Neural progenitor cell (in vitro differentiated cells): Measurements from ENCODE around the gene NRROS. TPM values are rescaled to one million over a fixed set of nuclear protein-coding genes. Genes with fewer than 3 reads are reported as not detected.
A peak's percentile ranks its signal among the peaks of the same experiment; 100 is the strongest.

Experiments
- DNase-seq: peaks from one replicate; pipeline ENCODE4 v3.0.0-alpha.2; 2016; ENCODE audit warnings: low spot score
- H2AFZ ChIP-seq: fragments of 200-600 bp; sonication (generic); replicated peaks from 2 replicates; pipeline ENCODE4 v1.6.1; 2016; ENCODE audit warnings: antibody characterized with exemption
- H3F3A ChIP-seq: fragments of 200-600 bp; sonication (generic); 2 replicates; pipeline ENCODE4 v1.6.1; 2016; ENCODE audit warnings: antibody characterized with exemption, low read depth
- H3K27ac ChIP-seq: fragments of 200-600 bp; sonication (generic); 2 replicates; pipeline ENCODE4 v1.5.1; 2016; ENCODE audit warnings: mild to moderate bottlenecking
- H3K27me3 ChIP-seq: fragments of 200-600 bp; sonication (generic); 2 replicates; pipeline ENCODE4 v1.6.1; 2016; ENCODE audit warnings: mild to moderate bottlenecking, moderate library complexity
- H3K36me3 ChIP-seq: fragments of 200-600 bp; sonication (generic); 2 replicates; pipeline ENCODE4 v1.5.1; 2016
- H3K4me1 ChIP-seq: fragments of 200-600 bp; sonication (generic); 2 replicates; pipeline ENCODE4 v1.6.1; 2016; ENCODE audit warnings: mixed run types
- H3K4me2 ChIP-seq: fragments of 200-600 bp; sonication (generic); 2 replicates; pipeline ENCODE4 v1.6.1; 2016
- H3K4me3 ChIP-seq: fragments of 200-600 bp; sonication (generic); 2 replicates; pipeline ENCODE4 v1.5.1; 2016
- H3K79me2 ChIP-seq: fragments of 200-600 bp; sonication (generic); 2 replicates; pipeline ENCODE4 v1.6.1; 2016; ENCODE audit warnings: low read depth
- H3K9ac ChIP-seq: fragments of 200-600 bp; sonication (generic); 2 replicates; pipeline ENCODE4 v1.6.1; 2016
- H3K9me3 ChIP-seq: fragments of 200-600 bp; sonication (generic); 2 replicates; pipeline ENCODE4 v1.5.1; 2016; ENCODE audit warnings: low read depth
- H4K20me1 ChIP-seq: fragments of 200-600 bp; sonication (generic); 2 replicates; pipeline ENCODE4 v1.6.1; 2016; ENCODE audit warnings: low read depth
- H3K27ac Mint-ChIP-seq: 3 replicates; pipeline ENCODE4 v1.8.0; 2021; ENCODE audit warnings: mixed read lengths
- H3K27me3 Mint-ChIP-seq: 2 replicates; pipeline ENCODE4 v1.8.0; 2022; ENCODE audit warnings: low read depth, mild to moderate bottlenecking, inconsistent platforms, moderate library complexity, mixed read lengths; ENCODE audit not compliant: insufficient read depth
- H3K36me3 Mint-ChIP-seq: 3 replicates; pipeline ENCODE4 v1.8.0; 2021; ENCODE audit warnings: mixed read lengths
- H3K4me1 Mint-ChIP-seq: 3 replicates; pipeline ENCODE4 v1.8.0; 2021; ENCODE audit warnings: mixed read lengths
- H3K4me3 Mint-ChIP-seq: 3 replicates; pipeline ENCODE4 v1.8.0; 2021; ENCODE audit warnings: mild to moderate bottlenecking, moderate library complexity, mixed read lengths
- H3K9me3 Mint-ChIP-seq: 3 replicates; pipeline ENCODE4 v1.8.0; 2020; ENCODE audit warnings: mixed read lengths
- CTCF ChIP-seq: fragments of 200-600 bp; sonication (generic); IDR thresholded peaks from 2 replicates; pipeline ENCODE4 v1.5.1; 2017; ENCODE audit warnings: antibody characterized with exemption, mild to moderate bottlenecking
- EZH2 ChIP-seq: fragments of 200-600 bp; sonication (generic); IDR thresholded peaks from 2 replicates; pipeline ENCODE4 v1.6.1; 2017; ENCODE audit warnings: antibody characterized with exemption, mild to moderate bottlenecking, moderate library complexity
- EZH2phosphoT487 ChIP-seq: fragments of 200-600 bp; sonication (generic); IDR thresholded peaks from 2 replicates; pipeline ENCODE4 v1.6.1; 2017; ENCODE audit warnings: antibody characterized with exemption
- total RNA-seq: library from RNA; depleted of rRNA; stranded (reverse); fragments of >200 nt; gene quantifications from 2 replicates; pipeline ENCODE4 v1.2.3, GENCODE V29; 2015; ENCODE audit warnings: low replicate concordance

NRROS gene
- total RNA-seq, 1 donor from 2014 or later, result 0.58 TPM

- Mint-ChIP-seq H3K4me3 (no peak overlapping the region), H3K27me3 (peaks cover under 1% of the 10 kb centered on the region), H3K9me3 (no peaks in the 10 kb centered on the region), H3K4me1 (peaks cover 14% of the 10 kb centered on the region), H3K27ac (no peak overlapping the region), H3K36me3 (no peaks in the 10 kb centered on the region)
- Histone ChIP-seq H3F3A (peaks cover 9% of the 10 kb centered on the region), H3K9me3 (no peaks in the 10 kb centered on the region), H3K27me3 (no peaks in the 10 kb centered on the region), H4K20me1 (no peaks in the 10 kb centered on the region), H3K36me3 (no peaks in the 10 kb centered on the region), H3K4me3 (no peak overlapping the region), H3K79me2 (no peaks in the 10 kb centered on the region), H3K4me2 (no peak overlapping the region), H3K27ac (no peak overlapping the region), H3K9ac (no peak overlapping the region), H2AFZ (no peak overlapping the region), H3K4me1 (peaks cover 17% of the 10 kb centered on the region)
- no peak for DNase-seq
- TF ChIP-seq CTCF (no peak), EZH2 (no peak), EZH2phosphoT487 (no peak)
Measured at GRCh38 chr3:196660381-196661166, 21.1 kb downstream of the NRROS start.

GRCh38 chr3:196661400-196661799 lies 21.9 kb downstream of the NRROS start:
- Histone ChIP-seq H2AFZ (no peak overlapping the region), H3K4me2 (no peak overlapping the region), H3K4me1 (peaks cover 23% of the 10 kb centered on the region), H3K79me2 (no peaks in the 10 kb centered on the region), H3K27ac (no peak overlapping the region), H3K9ac (no peak overlapping the region), H3K27me3 (no peaks in the 10 kb centered on the region), H3K9me3 (no peaks in the 10 kb centered on the region), H3K4me3 (no peak overlapping the region), H3K36me3 (no peaks in the 10 kb centered on the region), H4K20me1 (no peaks in the 10 kb centered on the region), H3F3A (peaks cover 17% of the 10 kb centered on the region)
- TF ChIP-seq EZH2, result no peak
- no peak for TF ChIP-seq EZH2phosphoT487
- Mint-ChIP-seq H3K9me3 (no peaks in the 10 kb centered on the region), H3K27me3 (no peaks in the 10 kb centered on the region), H3K4me1 (peaks cover 23% of the 10 kb centered on the region), H3K4me3 (no peak overlapping the region), H3K36me3 (no peaks in the 10 kb centered on the region), H3K27ac (no peak overlapping the region)
- no peak for DNase-seq

GRCh38 chr3:196662033-196662432 lies 22.5 kb downstream of the NRROS start:
- H3K9ac ChIP-seq, result no peak overlapping the region
- no peak overlapping the region for H3K4me2 ChIP-seq
- H3K27me3 Mint-ChIP-seq, result no peaks in the 10 kb centered on the region
- no peaks in the 10 kb centered on the region for H3K9me3 Mint-ChIP-seq
- H3K36me3 ChIP-seq, result no peaks in the 10 kb centered on the region
- H3K79me2 ChIP-seq, result no peaks in the 10 kb centered on the region
- H2AFZ ChIP-seq, result no peak overlapping the region
- H3K27me3 ChIP-seq, result no peaks in the 10 kb centered on the region
- no peaks in the 10 kb centered on the region for H3K36me3 Mint-ChIP-seq
- peaks cover 29% of the 10 kb centered on the region for H3K4me1 Mint-ChIP-seq
- H3K4me1 ChIP-seq, result peaks cover 29% of the 10 kb centered on the region
- no peak overlapping the region for H3K27ac Mint-ChIP-seq
- no peak for DNase-seq
- peaks cover 23% of the 10 kb centered on the region for H3F3A ChIP-seq
- H3K4me3 Mint-ChIP-seq, result peak overlapping the region; percentile 46
- no peaks in the 10 kb centered on the region for H3K9me3 ChIP-seq
- H3K27ac ChIP-seq, result no peak overlapping the region
- TF ChIP-seq EZH2 (no peak), EZH2phosphoT487 (no peak), CTCF (no peak)
- H3K4me3 ChIP-seq, result no peak overlapping the region
- H4K20me1 ChIP-seq, result no peaks in the 10 kb centered on the region
